ENCODE measurements around the gene IFITM2. TPM values are rescaled to one million over a fixed set of nuclear protein-coding genes. Genes with fewer than 3 reads are reported as not detected.
A peak's percentile ranks its signal among the peaks of the same experiment; 100 is the strongest.
"Not testable (repeated sequence)": the region's sequence is repeated elsewhere in the genome, so short reads cannot be mapped to it uniquely, and the experiment has no call there.

IFITM2 gene
- total and polyA plus RNA-seq, 5 donors, result 180 to 393 (median 266) TPM

GRCh38 chr11:304915-305843, 2.4 kb upstream of the IFITM2 start:
- peak; percentile 72 to 90 (median 83) for DNase-seq
- WGBS, result 34% methylated on average over 19 of the region's 19 CpGs
- intact Hi-C loops (cut with DNase I), result loop anchor here in 3 of 4 donors (5.0 to 10.0 kb wide), 2 partner anchors 50 to 52 kb away; no protein-coding TSS in a partner anchor

GRCh38 chr11:305844-306211, 1.8 kb upstream of the IFITM2 start:
- Histone ChIP-seq H3K9me3 (ENCODE audit: control insufficient read depth, low read length) (no peaks in the 10 kb centered on the region), H3K4me3 (ENCODE audit: low read length) (no peak overlapping the region), H3K27me3 (ENCODE audit: control insufficient read depth, insufficient read depth) (no peaks in the 10 kb centered on the region), H3K27ac (ENCODE audit: low read length) (peak overlapping the region; percentile 36), H3K4me1 (ENCODE audit: control insufficient read depth, insufficient read depth, low read length) (peaks cover 2% of the 10 kb centered on the region)
- no peak for ATAC-seq
- DNase-seq, result peak in 2 of 3 donors; percentile 5 to 24
- 86% methylated on average over 10 of the region's 10 CpGs for WGBS
- intact Hi-C loops (cut with DNase I), result loop anchor here in 3 of 4 donors (5.0 to 10.0 kb wide), 2 partner anchors 49 to 51 kb away; no protein-coding TSS in a partner anchor

More at GRCh38 chr11:304915-305843, 2.4 kb upstream of the IFITM2 start:
- no peak for ATAC-seq
- peaks cover 2% of the 10 kb centered on the region for H3K4me1 ChIP-seq (ENCODE audit: control insufficient read depth, insufficient read depth, low read length)
- no peaks in the 10 kb centered on the region for H3K9me3 ChIP-seq (ENCODE audit: control insufficient read depth, low read length)
- no peaks in the 10 kb centered on the region for H3K27me3 ChIP-seq (ENCODE audit: control insufficient read depth, insufficient read depth)
- H3K27ac ChIP-seq (ENCODE audit: low read length), result no peak overlapping the region
- no peak overlapping the region for H3K4me3 ChIP-seq (ENCODE audit: low read length)

GRCh38 chr11:306645-307371, 808 bp upstream of the IFITM2 start:
- Histone ChIP-seq H3K4me1 (ENCODE audit: control insufficient read depth, insufficient read depth, low read length) (peaks cover 2% of the 10 kb centered on the region), H3K4me3 (ENCODE audit: low read length) (no peak overlapping the region), H3K9me3 (ENCODE audit: control insufficient read depth, low read length) (no peaks in the 10 kb centered on the region), H3K27ac (ENCODE audit: low read length) (peak overlapping the region; percentile 62), H3K27me3 (ENCODE audit: control insufficient read depth, insufficient read depth) (no peaks in the 10 kb centered on the region)
- WGBS, result 92% methylated on average over 17 of the region's 17 CpGs
- intact Hi-C loops (cut with DNase I), result loop anchor here in 3 of 4 donors (5.0 to 10.0 kb wide), 2 partner anchors 48 to 50 kb away; no protein-coding TSS in a partner anchor
- ATAC-seq (no peak), DNase-seq (peak; percentile 15 to 56 (median 47))

GRCh38 chr11:308740-309665, 1.4 kb downstream of the IFITM2 start:
- peak; percentile 13 to 66 (median 49) for DNase-seq
- WGBS, result 40% methylated on average over 24 of the region's 24 CpGs
- Histone ChIP-seq H3K27ac (ENCODE audit: low read length) (peak overlapping the region; percentile 28), H3K4me3 (ENCODE audit: low read length) (peak overlapping the region; percentile 41)
- intact Hi-C loops (cut with DNase I), result loop anchor here in 3 of 4 donors (5.0 to 10.0 kb wide), 2 partner anchors 46 to 48 kb away; no protein-coding TSS in a partner anchor
- H3K27me3 ChIP-seq (ENCODE audit: control insufficient read depth, insufficient read depth); H3K9me3 ChIP-seq (ENCODE audit: control insufficient read depth, low read length); H3K4me1 ChIP-seq (ENCODE audit: control insufficient read depth, insufficient read depth, low read length): not testable (repeated sequence)
- ATAC-seq, result peak; percentile 0 to 1

GRCh38 chr11:309979-310572, 2.5 kb downstream of the IFITM2 start:
- intact Hi-C loops (cut with DNase I), result loop anchor here in 3 of 4 donors (5.0 to 10.0 kb wide), 2 partner anchors 45 to 47 kb away; no protein-coding TSS in a partner anchor
- H3K4me3 ChIP-seq (ENCODE audit: low read length), result peak overlapping the region; percentile 41
- WGBS, result 23% methylated on average over 5 of the region's 18 CpGs
- DNase-seq (peak in 2 of 3 donors; percentile 37 to 46), ATAC-seq (peak; percentile 2 to 7)
- H3K4me1 ChIP-seq (ENCODE audit: control insufficient read depth, insufficient read depth, low read length); H3K9me3 ChIP-seq (ENCODE audit: control insufficient read depth, low read length); H3K27me3 ChIP-seq (ENCODE audit: control insufficient read depth, insufficient read depth): not testable (repeated sequence)
- H3K27ac ChIP-seq (ENCODE audit: low read length), result peak overlapping the region; percentile 11

- Histone ChIP-seq H3K27ac (ENCODE audit: low read length) (peak overlapping the region; percentile 90), H3K4me3 (ENCODE audit: low read length) (peak overlapping the region; percentile 12)
- intact Hi-C loops (cut with DNase I); H3K4me1 ChIP-seq (ENCODE audit: control insufficient read depth, insufficient read depth, low read length); H3K9me3 ChIP-seq (ENCODE audit: control insufficient read depth, low read length); H3K27me3 ChIP-seq (ENCODE audit: control insufficient read depth, insufficient read depth): not testable (repeated sequence)
- under 1% methylated on average over 9 of the region's 71 CpGs for WGBS
- peak; percentile 27 to 58 (median 55) for DNase-seq
- ATAC-seq, result peak; percentile 50 to 64
Measured at GRCh38 chr11:311013-311748, 3.6 kb downstream of the IFITM2 start.

GRCh38 chr11:312092-312816, 4.6 kb downstream of the IFITM2 start:
- peak overlapping the region; percentile 90 for H3K27ac ChIP-seq (ENCODE audit: low read length)
- DNase-seq, result peak; percentile 41 to 71 (median 60)
- 52% methylated on average over 14 of the region's 14 CpGs for WGBS
- H3K9me3 ChIP-seq (ENCODE audit: control insufficient read depth, low read length), result no peaks in the 10 kb centered on the region
- peak in 1 of 2 donors; percentile 4 for ATAC-seq
- peak overlapping the region; percentile 12 for H3K4me3 ChIP-seq (ENCODE audit: low read length)
- peaks cover 4% of the 10 kb centered on the region for H3K4me1 ChIP-seq (ENCODE audit: control insufficient read depth, insufficient read depth, low read length)
- no peaks in the 10 kb centered on the region for H3K27me3 ChIP-seq (ENCODE audit: control insufficient read depth, insufficient read depth)
- intact Hi-C loops (cut with DNase I), result no loop called here

GRCh38 chr11:313304-313786, 5.7 kb downstream of the IFITM2 start:
- peak; percentile 37 to 58 (median 50) for DNase-seq
- no peaks in the 10 kb centered on the region for H3K9me3 ChIP-seq (ENCODE audit: control insufficient read depth, low read length)
- intact Hi-C loops (cut with DNase I), result no loop called here
- peaks cover 3% of the 10 kb centered on the region for H3K4me1 ChIP-seq (ENCODE audit: control insufficient read depth, insufficient read depth, low read length)
- no peaks in the 10 kb centered on the region for H3K27me3 ChIP-seq (ENCODE audit: control insufficient read depth, insufficient read depth)
- no peak for ATAC-seq
- peak overlapping the region; percentile 61 for H3K4me3 ChIP-seq (ENCODE audit: low read length)
- 56% methylated on average over 8 of the region's 8 CpGs for WGBS
- H3K27ac ChIP-seq (ENCODE audit: low read length), result peak overlapping the region; percentile 94
